Activated naive CD8-positive, alpha-beta T cell (primary cell): ENCODE measurements around the gene TSPAN18.

Source experiments
- H3K27ac Mint-ChIP-seq: one replicate; pipeline ENCODE4 v1.8.0; 2021; ENCODE audit warnings: mixed read lengths
- H3K27me3 Mint-ChIP-seq: one replicate; pipeline ENCODE4 v1.8.0; 2021; ENCODE audit warnings: mixed read lengths
- H3K36me3 Mint-ChIP-seq: one replicate; pipeline ENCODE4 v1.8.0; 2021; ENCODE audit warnings: mixed read lengths
- H3K4me1 Mint-ChIP-seq: one replicate; pipeline ENCODE4 v1.8.0; 2021; ENCODE audit warnings: low read depth, mixed read lengths
- H3K4me3 Mint-ChIP-seq: one replicate; pipeline ENCODE4 v1.8.0; 2021; ENCODE audit warnings: mild to moderate bottlenecking, mixed read lengths
- H3K9me3 Mint-ChIP-seq: one replicate; pipeline ENCODE4 v1.8.0; 2021; ENCODE audit warnings: low read depth, mixed read lengths

The TSPAN18 gene

DNA sequence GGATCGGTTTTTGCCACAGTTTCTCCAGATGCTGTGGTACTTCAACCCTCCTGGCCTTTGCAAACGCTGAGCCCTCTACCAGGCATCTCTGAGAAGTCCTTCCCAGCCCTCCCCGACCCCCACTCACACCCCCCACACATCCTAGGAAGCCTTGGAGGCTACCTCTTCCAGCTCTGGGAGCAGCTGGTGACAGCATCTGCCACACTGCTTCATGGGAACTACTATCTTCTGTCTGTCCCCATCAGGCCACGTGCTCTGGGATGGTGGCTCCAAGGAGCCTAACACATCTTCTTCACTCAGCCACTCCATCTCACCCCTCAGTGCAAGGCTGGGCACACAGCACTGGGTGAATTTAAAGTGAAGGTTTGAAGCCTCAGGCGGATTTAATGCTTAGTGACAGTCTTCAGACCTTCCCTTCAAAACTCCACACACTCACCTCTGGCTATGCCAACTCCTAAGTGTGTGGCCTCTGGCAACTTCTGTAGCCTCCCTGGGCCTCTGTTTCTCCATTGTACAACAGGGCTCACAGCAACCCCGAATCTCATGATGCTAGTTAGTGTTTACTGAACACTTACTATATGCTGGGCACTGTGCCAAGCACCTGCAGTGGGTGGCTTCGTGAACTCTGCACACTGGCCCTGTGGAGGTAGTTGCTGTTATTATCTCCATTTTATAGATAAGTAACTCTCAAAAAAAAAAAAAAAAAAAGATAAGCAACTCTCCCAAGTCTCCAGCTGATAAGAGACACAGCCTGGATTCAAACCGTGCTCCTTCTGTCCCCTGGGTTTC, 231.2 kb downstream of the TSPAN18 start:
- no peak overlapping the region for H3K4me3 Mint-ChIP-seq
- no peaks in the 10 kb centered on the region for H3K4me1 Mint-ChIP-seq
- H3K36me3 Mint-ChIP-seq: no peaks in the 10 kb centered on the region
- no peak overlapping the region for H3K27ac Mint-ChIP-seq
- H3K9me3 Mint-ChIP-seq: no peaks in the 10 kb centered on the region
- no peaks in the 10 kb centered on the region for H3K27me3 Mint-ChIP-seq

DNA sequence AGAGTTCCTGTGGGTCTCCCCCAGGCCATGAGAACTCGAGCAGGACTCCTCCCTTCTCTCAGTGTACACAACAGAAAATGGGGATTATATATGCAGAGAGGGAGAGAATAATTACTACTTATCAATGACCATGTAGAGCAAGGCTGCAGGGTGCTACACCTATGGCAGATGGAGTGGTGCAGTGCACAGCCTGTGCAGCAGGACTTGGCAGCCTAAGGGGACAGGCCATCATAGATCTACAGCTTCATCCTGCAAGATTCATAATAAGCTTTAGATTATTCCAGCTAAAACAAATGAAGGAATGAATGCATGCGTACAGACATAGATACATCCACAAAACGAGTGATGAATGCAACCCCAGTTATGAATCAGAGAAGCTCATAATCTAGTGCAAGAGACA, 232.3 kb downstream of the TSPAN18 start:
- H3K27me3 Mint-ChIP-seq: no peaks in the 10 kb centered on the region
- H3K4me3 Mint-ChIP-seq: no peak overlapping the region
- H3K27ac Mint-ChIP-seq: no peak overlapping the region
- no peaks in the 10 kb centered on the region for H3K9me3 Mint-ChIP-seq
- H3K36me3 Mint-ChIP-seq: no peaks in the 10 kb centered on the region
- H3K4me1 Mint-ChIP-seq: no peaks in the 10 kb centered on the region

DNA sequence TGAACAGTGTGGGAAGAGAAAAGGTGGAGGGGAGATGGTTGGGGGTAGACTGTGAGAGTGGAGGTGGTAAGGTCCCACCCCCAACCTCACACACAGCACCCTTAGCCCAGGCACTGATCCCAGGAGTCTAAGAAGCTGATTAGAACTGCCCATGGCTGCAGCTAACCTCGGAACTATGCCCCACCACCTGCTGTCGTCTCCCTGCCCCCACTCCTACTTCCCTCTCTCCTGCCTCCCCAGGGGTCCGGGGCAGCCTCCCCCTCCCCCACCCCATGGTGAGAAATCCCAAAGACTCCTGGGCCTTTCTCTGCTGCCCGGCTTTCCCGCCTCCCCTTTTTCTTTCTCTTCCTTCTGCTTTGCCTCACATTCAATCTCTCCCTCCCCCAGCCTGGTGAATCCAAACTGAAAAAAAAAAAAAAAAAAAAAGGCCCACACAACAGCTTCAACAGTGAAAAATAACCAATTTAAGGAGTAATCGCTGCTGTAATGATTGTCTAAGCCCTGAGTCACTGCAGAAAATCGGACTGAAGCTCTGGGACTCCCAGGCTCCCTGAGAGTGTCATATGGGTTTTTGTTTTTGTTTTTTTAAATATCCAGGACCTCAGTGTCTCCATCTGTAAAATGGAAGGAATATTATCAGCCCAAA, 233.6 kb downstream of the TSPAN18 start:
- no peaks in the 10 kb centered on the region for H3K27me3 Mint-ChIP-seq
- no peaks in the 10 kb centered on the region for H3K36me3 Mint-ChIP-seq
- H3K27ac Mint-ChIP-seq: no peak overlapping the region
- no peaks in the 10 kb centered on the region for H3K9me3 Mint-ChIP-seq
- H3K4me1 Mint-ChIP-seq: no peaks in the 10 kb centered on the region
- H3K4me3 Mint-ChIP-seq: no peak overlapping the region

DNA sequence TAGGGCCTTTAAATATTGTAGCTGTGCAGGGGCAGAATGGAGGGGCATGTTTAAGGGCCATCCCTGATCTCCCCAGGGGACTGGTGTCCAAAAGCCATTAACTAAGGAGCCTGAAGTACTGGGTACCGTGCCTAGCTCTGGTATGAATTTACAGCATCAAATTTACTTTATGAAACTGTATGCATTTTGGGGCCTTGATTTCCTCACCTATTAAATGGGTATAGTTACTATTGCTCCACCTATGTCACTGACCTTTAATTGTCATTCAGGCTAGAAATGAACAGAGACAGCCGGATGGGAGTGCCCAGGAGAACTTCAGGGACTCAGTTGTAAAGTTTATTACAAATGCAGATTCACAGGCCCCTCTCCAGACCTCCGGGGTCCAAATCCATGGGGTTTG, 235.7 kb downstream of the TSPAN18 start:
- Mint-ChIP-seq H3K4me1 (no peaks in the 10 kb centered on the region), H3K36me3 (no peaks in the 10 kb centered on the region), H3K4me3 (no peak overlapping the region), H3K27me3 (no peaks in the 10 kb centered on the region), H3K9me3 (no peaks in the 10 kb centered on the region), H3K27ac (no peak overlapping the region)

DNA sequence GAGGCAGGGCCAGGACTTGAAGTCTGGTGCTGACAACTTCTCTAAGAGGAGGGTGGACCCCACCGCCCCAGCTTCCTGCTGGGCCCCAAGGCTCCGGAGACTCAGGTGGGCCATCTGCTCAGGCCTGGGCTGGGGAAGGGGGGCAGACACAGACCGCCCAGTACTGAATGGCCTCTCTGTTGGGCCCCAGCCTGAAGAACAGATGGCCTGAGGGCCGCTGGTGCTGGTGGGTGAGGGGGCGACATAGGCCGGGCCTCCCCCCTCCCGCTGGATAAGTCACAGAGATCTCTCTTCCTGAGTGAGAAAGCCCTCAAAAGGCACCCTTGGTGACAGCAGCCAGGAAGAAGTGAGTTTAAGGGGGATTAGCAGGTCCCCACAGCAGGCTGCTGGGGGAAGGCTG, 236.4 kb downstream of the TSPAN18 start:
- H3K27me3 Mint-ChIP-seq: no peaks in the 10 kb centered on the region
- no peaks in the 10 kb centered on the region for H3K36me3 Mint-ChIP-seq
- no peaks in the 10 kb centered on the region for H3K4me1 Mint-ChIP-seq
- no peaks in the 10 kb centered on the region for H3K9me3 Mint-ChIP-seq
- H3K4me3 Mint-ChIP-seq: no peak overlapping the region
- no peak overlapping the region for H3K27ac Mint-ChIP-seq

DNA sequence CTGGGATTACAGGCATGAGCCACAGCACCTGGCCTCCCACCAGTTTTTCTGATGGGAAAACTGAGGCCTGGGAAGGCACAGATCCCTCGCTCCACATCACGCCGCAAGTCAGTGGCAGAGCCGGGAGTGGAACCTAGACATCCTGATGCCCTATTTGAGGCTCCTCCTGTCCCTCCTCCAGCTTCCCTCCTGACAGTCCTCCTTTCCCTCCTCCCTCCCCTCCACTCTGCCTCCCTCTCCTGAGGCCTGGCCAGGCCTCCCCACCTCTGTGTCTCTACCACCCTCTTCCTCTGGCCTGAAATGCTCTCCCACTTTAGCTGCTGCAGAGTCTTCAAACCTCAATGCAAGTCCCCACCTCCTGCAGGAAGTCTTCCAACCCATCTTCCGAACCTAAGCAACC, 237.2 kb downstream of the TSPAN18 start:
- no peaks in the 10 kb centered on the region for H3K27me3 Mint-ChIP-seq
- H3K4me1 Mint-ChIP-seq: no peaks in the 10 kb centered on the region
- H3K36me3 Mint-ChIP-seq: no peaks in the 10 kb centered on the region
- H3K27ac Mint-ChIP-seq: no peak overlapping the region
- H3K9me3 Mint-ChIP-seq: no peaks in the 10 kb centered on the region
- no peak overlapping the region for H3K4me3 Mint-ChIP-seq

DNA sequence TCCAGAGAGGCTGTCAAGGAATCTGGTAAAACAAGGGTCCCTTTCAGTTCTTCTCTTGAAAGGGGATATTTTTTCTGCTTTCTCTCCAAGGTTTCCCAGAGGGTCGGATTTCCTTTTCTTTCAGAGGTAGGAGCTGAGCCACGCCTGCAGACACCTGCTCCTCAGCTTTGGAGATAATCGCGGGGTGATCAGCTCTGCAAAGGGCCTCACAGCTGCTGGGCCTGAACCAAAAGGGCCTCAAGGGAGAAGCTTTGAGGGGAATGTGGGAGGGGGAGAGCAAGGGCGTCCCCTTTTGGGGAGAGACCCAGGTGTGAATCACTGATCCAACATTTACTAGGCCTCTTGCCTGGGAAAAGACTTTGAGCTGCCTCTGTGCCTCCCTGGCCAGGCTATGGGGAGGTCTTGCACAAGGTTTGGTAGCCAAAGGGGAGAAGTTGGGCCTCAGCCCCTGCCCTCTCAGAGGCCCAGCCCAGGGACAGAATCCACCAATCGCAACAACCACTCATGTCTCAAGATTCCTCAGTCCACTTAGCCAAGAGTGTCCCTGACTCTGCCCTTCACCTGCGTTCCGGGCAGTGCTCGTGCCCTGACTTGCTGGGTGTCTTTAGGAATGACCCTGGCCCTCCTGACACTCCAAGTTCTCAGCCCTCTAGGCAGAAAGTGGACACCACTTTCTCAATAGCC, 237.9 kb downstream of the TSPAN18 start:
- no peaks in the 10 kb centered on the region for H3K27me3 Mint-ChIP-seq
- no peaks in the 10 kb centered on the region for H3K9me3 Mint-ChIP-seq
- H3K36me3 Mint-ChIP-seq: no peaks in the 10 kb centered on the region
- H3K27ac Mint-ChIP-seq: no peak overlapping the region
- H3K4me3 Mint-ChIP-seq: no peak overlapping the region
- H3K4me1 Mint-ChIP-seq: no peaks in the 10 kb centered on the region

DNA sequence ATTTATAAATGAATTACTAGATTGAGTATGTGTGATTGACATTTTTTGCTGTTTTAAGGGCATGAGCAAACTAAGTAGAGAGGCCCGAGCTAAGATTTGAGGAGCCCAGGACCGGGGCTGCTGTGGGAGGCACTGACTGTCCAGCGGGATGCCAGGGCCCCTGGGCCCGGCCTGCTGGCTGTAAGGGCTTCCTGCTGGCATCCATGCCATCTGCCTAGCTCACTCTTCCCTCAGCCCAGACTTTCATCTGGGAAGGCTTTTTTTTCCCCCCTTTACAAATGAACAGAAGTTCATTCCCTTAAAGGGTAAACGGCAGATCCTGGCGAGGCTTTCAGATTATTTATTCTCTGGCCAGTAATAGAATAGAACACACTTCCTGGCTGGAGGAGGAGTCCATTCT, 239.9 kb downstream of the TSPAN18 start:
- Mint-ChIP-seq H3K27ac (no peak overlapping the region), H3K4me1 (no peaks in the 10 kb centered on the region), H3K9me3 (no peaks in the 10 kb centered on the region), H3K36me3 (no peaks in the 10 kb centered on the region), H3K4me3 (no peak overlapping the region), H3K27me3 (no peaks in the 10 kb centered on the region)

DNA sequence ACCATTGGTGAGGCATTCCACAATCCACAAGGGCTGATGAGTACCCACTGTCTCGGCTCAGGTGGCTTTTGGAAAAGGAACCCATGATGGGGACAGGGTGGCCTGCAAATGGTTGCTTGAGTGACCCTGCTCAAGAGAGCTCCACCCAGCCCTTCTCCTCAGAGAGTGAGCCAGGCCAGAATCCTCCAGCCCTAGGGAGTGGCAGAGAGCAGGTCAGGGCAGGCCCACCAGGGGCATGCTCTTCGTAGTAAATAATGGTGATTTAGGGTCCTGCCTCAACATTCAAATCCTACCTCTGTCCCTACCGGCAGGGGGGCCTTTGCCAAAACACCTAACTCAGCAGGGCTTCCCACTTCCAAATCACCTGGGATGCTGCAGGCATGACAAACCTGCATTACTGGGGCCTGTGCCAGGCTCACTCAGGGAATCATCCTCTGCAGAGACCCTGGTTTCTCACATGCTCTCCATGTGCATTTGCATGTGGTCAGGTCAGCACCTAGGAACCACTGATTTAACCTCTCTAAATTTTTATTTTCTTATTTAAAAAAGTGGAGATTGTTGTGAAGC, 241.3 kb downstream of the TSPAN18 start:
- Mint-ChIP-seq H3K36me3 (no peaks in the 10 kb centered on the region), H3K9me3 (no peaks in the 10 kb centered on the region), H3K4me3 (no peak overlapping the region), H3K4me1 (no peaks in the 10 kb centered on the region), H3K27me3 (no peaks in the 10 kb centered on the region), H3K27ac (no peak overlapping the region)

DNA sequence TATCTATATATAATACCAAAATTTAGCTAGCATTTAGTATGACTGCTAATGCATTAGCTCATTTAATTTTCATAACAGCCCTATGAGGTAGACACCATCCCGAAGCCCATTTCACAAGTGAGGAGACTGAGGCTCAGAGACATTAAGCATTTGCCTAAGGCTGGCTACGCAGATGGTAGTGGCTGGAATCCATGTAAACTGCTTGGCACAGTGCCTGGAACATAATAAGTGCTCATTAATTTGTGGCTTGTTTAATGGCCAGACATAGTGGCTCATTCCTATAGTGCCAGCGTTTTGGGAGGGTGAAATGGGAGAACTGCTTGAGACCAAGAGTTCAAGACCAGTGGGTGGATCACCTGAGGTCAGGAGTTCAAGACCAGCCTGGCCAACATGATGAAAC, 241.7 kb downstream of the TSPAN18 start:
- Mint-ChIP-seq H3K4me1 (no peaks in the 10 kb centered on the region), H3K27ac (no peak overlapping the region), H3K36me3 (no peaks in the 10 kb centered on the region), H3K4me3 (no peak overlapping the region), H3K9me3 (no peaks in the 10 kb centered on the region), H3K27me3 (no peaks in the 10 kb centered on the region)

DNA sequence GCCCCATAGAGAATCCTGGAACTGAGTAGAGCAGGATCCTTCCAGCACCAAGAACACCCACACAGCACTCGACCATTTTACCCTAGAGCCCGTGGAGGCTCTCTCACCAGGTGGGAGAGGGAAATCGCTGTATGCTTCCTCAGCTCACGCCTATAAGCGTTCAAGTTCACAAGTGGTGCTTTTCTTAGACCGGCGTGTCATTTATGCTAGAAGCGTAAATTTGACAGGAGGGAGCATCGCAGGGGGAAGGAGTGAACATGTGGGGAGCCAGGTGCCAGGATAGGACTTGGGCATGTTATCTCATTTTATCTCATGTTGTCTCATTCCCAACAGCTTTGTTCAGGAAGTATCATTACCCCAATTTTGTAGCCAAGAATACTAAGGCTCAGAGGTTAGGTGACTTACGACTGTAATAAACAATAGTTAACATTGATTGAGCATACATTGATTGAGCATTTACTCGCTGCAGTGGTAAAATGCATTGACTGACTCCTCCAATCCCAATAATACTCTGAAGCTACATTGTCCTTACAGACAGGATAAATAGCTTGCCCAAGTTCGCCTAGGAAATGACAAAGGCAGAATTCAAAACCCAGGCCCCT, 243.0 kb downstream of the TSPAN18 start:
- Mint-ChIP-seq H3K27me3 (no peaks in the 10 kb centered on the region), H3K27ac (no peak overlapping the region), H3K4me1 (no peaks in the 10 kb centered on the region), H3K36me3 (no peaks in the 10 kb centered on the region), H3K9me3 (no peaks in the 10 kb centered on the region), H3K4me3 (no peak overlapping the region)

DNA sequence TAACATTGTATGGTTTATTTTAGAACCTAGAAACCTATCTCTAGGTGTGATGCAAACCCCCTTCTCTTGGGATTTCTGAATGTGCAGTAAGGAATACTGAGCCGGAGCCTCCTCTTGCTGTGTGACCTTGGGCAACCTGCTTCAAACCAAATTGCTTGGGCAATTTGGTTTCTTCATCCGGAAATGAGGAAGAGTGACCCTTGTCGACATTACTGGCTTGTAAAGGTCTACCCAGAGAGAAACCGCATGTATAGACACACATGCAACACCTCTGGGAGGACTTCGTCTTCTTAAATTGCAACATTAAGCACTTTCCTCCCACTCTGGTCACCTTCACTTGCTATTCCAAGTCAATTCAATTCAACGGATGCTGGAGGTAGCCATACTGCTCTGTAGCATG, 243.5 kb downstream of the TSPAN18 start:
- Mint-ChIP-seq H3K4me1 (no peaks in the 10 kb centered on the region), H3K36me3 (no peaks in the 10 kb centered on the region), H3K27ac (no peak overlapping the region), H3K9me3 (no peaks in the 10 kb centered on the region), H3K4me3 (no peak overlapping the region), H3K27me3 (no peaks in the 10 kb centered on the region)

DNA sequence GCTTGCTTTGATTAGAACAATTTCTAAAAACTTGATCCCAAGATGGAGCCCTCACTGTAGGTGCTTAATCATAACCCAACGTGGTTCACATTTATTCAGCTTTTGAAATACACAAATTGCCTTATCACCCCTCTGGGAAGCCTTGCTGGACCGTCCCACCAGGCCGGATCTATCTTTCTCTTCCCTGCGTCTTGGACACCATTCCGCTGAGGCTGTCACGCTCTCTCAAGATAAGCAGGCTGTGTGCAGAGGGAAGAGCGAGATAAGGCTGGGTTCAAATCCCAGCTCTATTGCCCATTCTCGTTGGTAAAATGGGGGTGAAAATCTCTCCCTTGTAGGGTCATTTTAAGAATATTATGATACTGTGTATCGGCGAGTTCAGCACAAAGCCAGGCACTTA, 244.4 kb downstream of the TSPAN18 start:
- H3K9me3 Mint-ChIP-seq: no peaks in the 10 kb centered on the region
- H3K36me3 Mint-ChIP-seq: no peaks in the 10 kb centered on the region
- H3K4me1 Mint-ChIP-seq: no peaks in the 10 kb centered on the region
- H3K4me3 Mint-ChIP-seq: no peak overlapping the region
- H3K27ac Mint-ChIP-seq: no peak overlapping the region
- H3K27me3 Mint-ChIP-seq: no peaks in the 10 kb centered on the region

DNA sequence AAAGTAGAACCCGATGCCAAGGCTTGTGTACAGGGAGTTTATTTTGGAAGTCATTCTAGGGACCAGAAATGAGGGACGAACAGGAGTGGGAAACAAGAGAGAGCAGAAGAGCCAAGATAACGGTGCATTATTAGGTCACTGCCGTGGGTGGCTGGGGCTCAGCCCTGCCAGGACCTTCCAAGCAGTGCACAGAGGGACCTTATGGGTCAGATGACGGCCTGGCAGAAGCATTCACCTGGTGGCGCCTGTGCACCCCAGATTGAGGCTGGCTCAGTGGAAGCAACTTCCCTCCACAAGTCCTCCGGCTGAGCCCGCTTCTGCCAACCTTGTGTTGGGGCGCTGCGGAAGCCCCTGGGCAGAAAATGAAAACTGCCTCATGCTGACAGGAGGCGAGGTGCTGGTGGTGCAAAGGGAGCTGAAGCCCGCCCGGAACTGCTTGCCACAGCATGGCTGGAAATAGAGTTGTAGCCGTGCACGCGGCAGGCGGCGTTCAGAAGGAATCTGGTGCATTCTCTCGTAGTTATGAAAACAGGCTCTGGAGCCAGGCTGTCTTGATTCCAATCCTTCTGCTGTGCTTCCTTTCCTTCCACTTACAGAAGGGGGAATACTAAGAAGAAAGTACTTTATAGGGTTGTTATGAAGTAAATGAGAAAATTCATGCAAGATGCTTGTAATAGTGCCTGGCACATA, 246.1 kb downstream of the TSPAN18 start:
- H3K36me3 Mint-ChIP-seq: no peaks in the 10 kb centered on the region
- no peaks in the 10 kb centered on the region for H3K9me3 Mint-ChIP-seq
- no peaks in the 10 kb centered on the region for H3K4me1 Mint-ChIP-seq
- no peaks in the 10 kb centered on the region for H3K27me3 Mint-ChIP-seq
- no peak overlapping the region for H3K27ac Mint-ChIP-seq
- H3K4me3 Mint-ChIP-seq: no peak overlapping the region
